HEK293 (cell line): ENCODE data around the gene GRIA1.

Source experiments
- CTCF ChIA-PET: fragments of 350-600 bp; formaldehyde crosslinking; extraction: SDS; loops from one replicate; lab custom pipeline; 2021; ENCODE audit warnings: antibody characterized with exemption; lab: Yijun Ruan, JAX
- POLR2A ChIA-PET: fragments of 300-600 bp; formaldehyde crosslinking; extraction: SDS; loops from one replicate; lab custom pipeline; 2020; ENCODE audit warnings: antibody characterized with exemption, inconsistent platforms; lab: Yijun Ruan, JAX
- H3K27ac ChIP-seq: fragments of 200-500 bp; sonication (Bioruptor generic); 2 replicates; pipeline ENCODE4 v1.5.1; 2014; ENCODE audit warnings: low read depth, low read length, control low read depth, inconsistent platforms; ENCODE audit errors: extremely low read depth
- H3K36me3 ChIP-seq, 2 experiments: fragments of 200-500 bp in 1 of 2; sonication (Bioruptor generic) in 1 of 2; 1 replicate in 1 of 2; 2 replicates in 1 of 2; pipeline ENCODE4 v1.5.1; 2014 to 2017; ENCODE audit warnings: inconsistent platforms in 2 of 2, low read length in 2 of 2; ENCODE audit not compliant: control insufficient read depth in 2 of 2, insufficient read depth in 1 of 2
- H3K4me1 ChIP-seq: fragments of 200-500 bp; sonication (Bioruptor generic); 2 replicates; pipeline ENCODE4 v1.5.1; 2014; ENCODE audit warnings: mild to moderate bottlenecking, low read length, inconsistent platforms; ENCODE audit not compliant: control insufficient read depth, insufficient read depth
- H3K4me3 ChIP-seq: 2 replicates; pipeline ENCODE4 v1.5.1; 2011; ENCODE audit warnings: low read depth, mild to moderate bottlenecking, control low read depth, low read length, moderate library complexity
- H3K9me3 ChIP-seq: fragments of 200-500 bp; sonication (Bioruptor generic); 2 replicates; pipeline ENCODE4 v1.5.1; 2014; ENCODE audit warnings: low read depth, low read length, inconsistent platforms; ENCODE audit not compliant: control insufficient read depth, insufficient read depth
- HIC1 ChIP-seq: fragments of 450-650 bp; formaldehyde crosslinking; IDR thresholded peaks from 2 replicates; pipeline ENCODE4 v1.5.1; 2016; ENCODE audit warnings: missing biosample characterization, missing genetic modification characterization
- MYNN ChIP-seq: fragments of 450-650 bp; formaldehyde crosslinking; IDR thresholded peaks from 2 replicates; pipeline ENCODE4 v1.5.1; 2016; ENCODE audit warnings: missing biosample characterization, missing genetic modification characterization, borderline replicate concordance
- OSR2 ChIP-seq: fragments of 450-650 bp; formaldehyde crosslinking; IDR thresholded peaks from 2 replicates; pipeline ENCODE4 v1.5.1; 2016; ENCODE audit warnings: missing biosample characterization, missing genetic modification characterization
- WT1 ChIP-seq: fragments of 450-650 bp; formaldehyde crosslinking; IDR thresholded peaks from 2 replicates; pipeline ENCODE4 v1.5.1; 2016; ENCODE audit warnings: missing biosample characterization, missing genetic modification characterization
- ZBTB49 ChIP-seq: fragments of 450-650 bp; formaldehyde crosslinking; IDR thresholded peaks from 2 replicates; pipeline ENCODE4 v1.5.1; 2016; ENCODE audit warnings: missing biosample characterization, missing genetic modification characterization, low read depth
- ZBTB6 ChIP-seq: fragments of 450-650 bp; formaldehyde crosslinking; IDR thresholded peaks from 2 replicates; pipeline ENCODE4 v1.5.1; 2017; ENCODE audit warnings: missing biosample characterization, missing genetic modification characterization
- ZNF16 ChIP-seq: fragments of 450-650 bp; formaldehyde crosslinking; IDR thresholded peaks from 2 replicates; pipeline ENCODE4 v1.5.1; 2016; ENCODE audit warnings: low read depth, missing biosample characterization, missing genetic modification characterization
- ZNF530 ChIP-seq: fragments of 450-650 bp; formaldehyde crosslinking; IDR thresholded peaks from 2 replicates; pipeline ENCODE4 v1.5.1; 2016; ENCODE audit warnings: low read depth, missing biosample characterization, missing genetic modification characterization
- ZNF548 ChIP-seq: fragments of 450-650 bp; formaldehyde crosslinking; IDR thresholded peaks from 2 replicates; pipeline ENCODE4 v1.5.1; 2016; ENCODE audit warnings: missing biosample characterization, missing genetic modification characterization
- ZNF639 ChIP-seq: fragments of 450-650 bp; formaldehyde crosslinking; IDR thresholded peaks from 2 replicates; pipeline ENCODE4 v1.5.1; 2016; ENCODE audit warnings: missing biosample characterization, missing genetic modification characterization
- ZNF830 ChIP-seq: fragments of 450-650 bp; IDR thresholded peaks from 2 replicates; pipeline ENCODE4 v1.5.0; 2018; ENCODE audit warnings: missing biosample characterization, missing genetic modification characterization, low read depth, mild to moderate bottlenecking, moderate library complexity
- TF ChIP-seq, protein P1 (sequence below): fragments of 450-650 bp; formaldehyde crosslinking; IDR thresholded peaks from 2 replicates; pipeline ENCODE4 v1.5.1; 2017; ENCODE audit warnings: missing biosample characterization, missing genetic modification characterization
- TF ChIP-seq, protein P2 (sequence below): fragments of 450-650 bp; IDR thresholded peaks from 2 replicates; pipeline ENCODE4 v1.5.1; 2018; ENCODE audit warnings: missing biosample characterization, mild to moderate bottlenecking, missing genetic modification characterization

GRIA1 gene

GRCh38 chr5:153676821-153677220 is 186.4 kb downstream of the GRIA1 start (continued):
- no peak for TF ChIP-seq HIC1 (tag by site-specific recombination)
- TF ChIP-seq, protein P1, sequence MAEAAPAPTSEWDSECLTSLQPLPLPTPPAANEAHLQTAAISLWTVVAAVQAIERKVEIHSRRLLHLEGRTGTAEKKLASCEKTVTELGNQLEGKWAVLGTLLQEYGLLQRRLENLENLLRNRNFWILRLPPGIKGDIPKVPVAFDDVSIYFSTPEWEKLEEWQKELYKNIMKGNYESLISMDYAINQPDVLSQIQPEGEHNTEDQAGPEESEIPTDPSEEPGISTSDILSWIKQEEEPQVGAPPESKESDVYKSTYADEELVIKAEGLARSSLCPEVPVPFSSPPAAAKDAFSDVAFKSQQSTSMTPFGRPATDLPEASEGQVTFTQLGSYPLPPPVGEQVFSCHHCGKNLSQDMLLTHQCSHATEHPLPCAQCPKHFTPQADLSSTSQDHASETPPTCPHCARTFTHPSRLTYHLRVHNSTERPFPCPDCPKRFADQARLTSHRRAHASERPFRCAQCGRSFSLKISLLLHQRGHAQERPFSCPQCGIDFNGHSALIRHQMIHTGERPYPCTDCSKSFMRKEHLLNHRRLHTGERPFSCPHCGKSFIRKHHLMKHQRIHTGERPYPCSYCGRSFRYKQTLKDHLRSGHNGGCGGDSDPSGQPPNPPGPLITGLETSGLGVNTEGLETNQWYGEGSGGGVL (tag by site-specific recombination), result no peak
- TF ChIP-seq, protein P2, sequence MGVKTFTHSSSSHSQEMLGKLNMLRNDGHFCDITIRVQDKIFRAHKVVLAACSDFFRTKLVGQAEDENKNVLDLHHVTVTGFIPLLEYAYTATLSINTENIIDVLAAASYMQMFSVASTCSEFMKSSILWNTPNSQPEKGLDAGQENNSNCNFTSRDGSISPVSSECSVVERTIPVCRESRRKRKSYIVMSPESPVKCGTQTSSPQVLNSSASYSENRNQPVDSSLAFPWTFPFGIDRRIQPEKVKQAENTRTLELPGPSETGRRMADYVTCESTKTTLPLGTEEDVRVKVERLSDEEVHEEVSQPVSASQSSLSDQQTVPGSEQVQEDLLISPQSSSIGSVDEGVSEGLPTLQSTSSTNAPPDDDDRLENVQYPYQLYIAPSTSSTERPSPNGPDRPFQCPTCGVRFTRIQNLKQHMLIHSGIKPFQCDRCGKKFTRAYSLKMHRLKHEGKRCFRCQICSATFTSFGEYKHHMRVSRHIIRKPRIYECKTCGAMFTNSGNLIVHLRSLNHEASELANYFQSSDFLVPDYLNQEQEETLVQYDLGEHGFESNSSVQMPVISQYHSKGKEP (tag by site-specific recombination), result no peak
- TF ChIP-seq WT1, result no peak
- TF ChIP-seq ZNF830 (tag by site-specific recombination), result no peak
- no peak for TF ChIP-seq ZNF16
- no peak for TF ChIP-seq OSR2 (tag by site-specific recombination)
- no peak for TF ChIP-seq MYNN (tag by site-specific recombination)
- no peak for TF ChIP-seq ZNF530 (tag by site-specific recombination)
- no peak for TF ChIP-seq ZNF639 (tag by site-specific recombination)

DNA sequence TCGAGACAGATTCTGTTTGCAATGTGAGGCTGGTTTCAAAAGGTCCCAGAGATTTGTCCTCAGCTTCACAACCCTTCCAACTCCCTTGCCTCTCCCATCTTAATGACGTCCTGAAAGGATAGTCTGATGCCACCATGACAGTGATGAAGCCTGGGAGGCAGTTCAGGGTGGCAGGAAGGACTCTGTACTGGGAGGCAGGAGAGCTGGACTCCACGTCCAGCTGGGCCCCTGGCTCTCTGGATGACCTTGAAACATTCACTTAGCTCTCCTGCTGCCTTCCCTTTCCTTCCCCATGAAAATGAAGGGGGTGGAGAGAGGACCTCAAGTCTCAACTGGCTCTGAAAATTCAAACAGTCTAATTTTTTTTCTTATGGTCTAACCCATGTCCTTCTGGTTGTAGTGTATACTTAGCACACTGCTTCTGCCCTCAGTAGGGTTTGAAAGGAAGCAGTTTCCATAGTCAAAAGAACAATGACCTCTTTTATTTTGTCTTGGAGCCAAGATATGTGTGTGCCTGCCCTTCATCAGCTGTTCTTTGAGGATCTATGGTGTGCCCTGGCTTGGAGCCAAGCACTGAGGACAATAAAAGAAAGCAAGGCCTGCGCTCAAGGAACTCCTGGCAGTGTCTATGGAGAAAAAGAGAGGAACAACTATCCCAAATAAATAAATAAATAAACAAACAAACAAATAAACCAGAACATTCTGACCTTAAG is 188.3 kb downstream of the GRIA1 start:
- no peak for TF ChIP-seq ZBTB6
- TF ChIP-seq ZNF548, result no peak
- TF ChIP-seq ZBTB49 (tag by site-specific recombination), result no peak
- H3K36me3 ChIP-seq, result no peaks in the 10 kb centered on the region
- CTCF ChIA-PET, result interaction anchor here (0.5 to 0.6 kb wide), 2 partner anchors 145 to 1845 kb away, joined by 3 read pairs; no protein-coding TSS in a partner anchor
- no peaks in the 10 kb centered on the region for H3K9me3 ChIP-seq
- no peaks in the 10 kb centered on the region for H3K4me1 ChIP-seq
- POLR2A ChIA-PET, result no interaction called here
- no peak overlapping the region for H3K4me3 ChIP-seq
- H3K27ac ChIP-seq, result no peak overlapping the region
